Measurements from ENCODE around the gene SNAPC2.
A peak's percentile ranks its signal among the peaks of the same experiment; 100 is the strongest.

Gene SNAPC2

DNA sequence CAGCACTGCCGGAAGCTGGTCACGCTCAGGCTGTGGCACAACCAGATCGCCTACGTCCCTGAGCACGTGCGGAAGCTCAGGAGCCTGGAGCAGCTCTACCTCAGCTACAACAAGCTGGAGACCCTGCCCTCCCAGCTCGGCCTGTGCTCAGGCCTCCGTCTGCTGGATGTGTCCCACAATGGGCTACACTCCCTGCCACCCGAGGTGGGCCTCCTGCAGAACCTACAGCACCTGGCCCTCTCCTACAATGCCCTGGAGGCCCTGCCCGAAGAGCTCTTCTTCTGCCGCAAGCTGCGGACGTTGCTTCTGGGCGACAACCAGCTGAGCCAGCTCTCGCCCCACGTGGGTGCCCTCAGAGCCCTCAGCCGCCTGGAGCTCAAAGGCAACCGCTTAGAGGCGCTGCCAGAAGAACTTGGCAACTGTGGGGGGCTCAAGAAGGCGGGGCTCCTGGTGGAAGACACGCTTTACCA, 19.7 kb upstream of the SNAPC2 start:
- DNase-seq (ENCODE audit: insufficient read length, low spot score) (no peak), FAIRE-seq (no peak)
- no peak for TF ChIP-seq POLR2A (IDR thresholded peaks at IDR 0.05; ENCODE audit: low read depth, low read length)

DNA sequence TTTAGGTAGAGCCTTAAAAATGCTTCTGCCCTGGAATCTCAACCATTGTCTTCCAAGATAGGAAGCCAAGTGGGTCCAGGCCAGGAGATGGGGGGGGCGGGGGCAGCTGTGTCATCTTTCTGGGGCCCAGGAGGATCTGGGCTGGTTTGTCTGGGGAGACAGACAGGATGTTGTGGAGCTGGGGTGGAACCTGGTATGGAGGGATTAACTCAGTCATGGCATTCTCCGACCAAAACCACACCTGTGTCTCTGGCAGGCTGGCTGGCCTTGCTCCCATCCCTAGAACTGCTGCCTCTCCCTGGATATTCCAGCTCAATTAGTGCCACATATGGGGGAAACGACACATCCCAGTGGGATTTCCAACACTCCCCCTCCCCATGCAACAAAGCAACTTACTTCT, 19.2 kb upstream of the SNAPC2 start:
- FAIRE-seq (no peak), DNase-seq (ENCODE audit: insufficient read length, low spot score) (no peak)
- no peak for TF ChIP-seq POLR2A (IDR thresholded peaks at IDR 0.05; ENCODE audit: low read depth, low read length)

DNA sequence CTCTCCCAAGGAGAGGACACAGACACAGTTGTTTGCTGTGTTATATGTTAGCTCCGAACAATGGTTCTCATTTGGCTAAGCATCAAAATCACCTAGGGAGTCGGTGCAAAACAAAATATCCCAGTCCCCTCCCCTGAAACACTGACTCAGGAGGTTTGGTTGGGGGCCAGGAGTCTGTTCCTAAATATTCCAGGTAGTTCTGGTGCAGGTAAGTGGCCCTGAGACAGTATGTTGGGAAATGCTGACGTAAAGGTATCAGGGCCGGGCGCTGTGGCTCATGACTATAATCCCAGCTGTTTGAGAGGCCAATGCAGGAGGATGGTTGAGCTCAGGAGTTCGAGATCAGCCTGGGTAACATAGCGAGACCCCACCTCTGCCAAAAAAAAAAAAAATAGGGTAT, 18.8 kb upstream of the SNAPC2 start:
- DNase-seq (ENCODE audit: insufficient read length, low spot score) (no peak), FAIRE-seq (no peak)
- TF ChIP-seq POLR2A (IDR thresholded peaks at IDR 0.05; ENCODE audit: low read depth, low read length) = no peak

DNA sequence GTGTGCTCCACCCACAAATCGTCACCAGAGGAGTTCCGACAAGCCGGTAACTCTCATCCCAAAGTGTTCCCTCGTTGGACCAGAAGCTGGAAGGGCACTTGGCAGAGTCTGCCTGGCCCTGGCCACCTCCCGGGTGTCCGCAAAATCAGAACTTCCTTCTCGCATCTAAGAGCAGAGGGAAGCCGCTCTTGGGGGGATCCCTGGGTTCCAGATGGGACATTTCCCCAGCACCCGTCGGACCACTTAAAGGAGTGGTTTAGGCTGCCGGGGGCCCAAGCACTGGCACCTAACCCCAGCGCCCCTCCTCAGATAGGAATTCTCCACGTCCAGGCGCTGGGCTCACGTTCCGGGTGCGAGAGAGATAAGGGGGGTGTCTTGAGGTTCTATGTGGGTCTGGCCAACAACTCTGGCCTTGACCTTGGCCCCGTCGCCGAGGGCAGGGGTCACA, 17.3 kb upstream of the SNAPC2 start:
- FAIRE-seq = no peak
- TF ChIP-seq POLR2A (IDR thresholded peaks at IDR 0.05; ENCODE audit: low read depth, low read length) = no peak
- no peak for DNase-seq (ENCODE audit: insufficient read length, low spot score)

DNA sequence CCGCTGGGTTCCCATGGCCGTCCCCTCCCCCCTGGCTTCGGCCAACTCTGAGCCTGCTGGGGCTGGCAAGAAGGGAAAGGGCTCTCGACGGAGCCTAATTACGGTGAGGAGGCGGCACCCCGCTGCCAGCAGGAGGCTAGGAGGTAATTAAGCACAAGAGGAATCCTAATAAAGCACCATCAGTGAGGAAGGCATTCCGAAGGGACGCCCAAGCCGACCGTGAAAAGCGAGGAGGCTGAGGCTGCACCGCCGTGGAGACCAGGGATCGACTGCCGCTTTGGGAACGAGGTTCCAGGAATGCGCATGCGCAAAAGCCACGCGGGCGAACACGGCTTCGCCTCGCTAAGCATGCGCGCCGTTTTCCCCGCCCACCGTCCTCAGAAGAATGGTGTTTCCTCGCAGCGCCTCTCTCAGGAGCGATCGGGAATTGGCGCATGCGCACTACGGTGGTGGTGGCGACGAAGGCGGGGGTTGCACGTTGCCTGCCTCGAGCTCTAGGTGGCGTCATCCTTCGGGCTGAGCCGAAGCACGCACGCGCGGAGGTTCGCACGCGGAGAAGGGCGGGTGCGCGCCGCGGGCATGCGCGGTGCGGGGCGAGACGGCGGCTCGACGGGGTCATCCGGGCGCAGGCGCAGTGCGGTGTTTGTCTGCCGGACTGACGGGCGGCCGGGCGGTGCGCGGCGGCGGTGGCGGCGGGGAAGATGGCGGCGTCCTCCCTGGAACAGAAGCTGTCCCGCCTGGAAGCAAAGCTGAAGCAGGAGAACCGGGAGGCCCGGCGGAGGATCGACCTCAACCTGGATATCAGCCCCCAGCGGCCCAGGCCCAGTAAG, 16.7 kb upstream of the SNAPC2 start, which contains the start of gene MAP2K7:
MAP2K7 (plus strand) TSS at position 634 of the 830 bp plus-strand sequence; CDS start at position 702, 68 bp downstream.
- peak; percentile 92 for FAIRE-seq
- peak; percentile 97 for TF ChIP-seq POLR2A (IDR thresholded peaks at IDR 0.05; ENCODE audit: low read depth, low read length)

DNA sequence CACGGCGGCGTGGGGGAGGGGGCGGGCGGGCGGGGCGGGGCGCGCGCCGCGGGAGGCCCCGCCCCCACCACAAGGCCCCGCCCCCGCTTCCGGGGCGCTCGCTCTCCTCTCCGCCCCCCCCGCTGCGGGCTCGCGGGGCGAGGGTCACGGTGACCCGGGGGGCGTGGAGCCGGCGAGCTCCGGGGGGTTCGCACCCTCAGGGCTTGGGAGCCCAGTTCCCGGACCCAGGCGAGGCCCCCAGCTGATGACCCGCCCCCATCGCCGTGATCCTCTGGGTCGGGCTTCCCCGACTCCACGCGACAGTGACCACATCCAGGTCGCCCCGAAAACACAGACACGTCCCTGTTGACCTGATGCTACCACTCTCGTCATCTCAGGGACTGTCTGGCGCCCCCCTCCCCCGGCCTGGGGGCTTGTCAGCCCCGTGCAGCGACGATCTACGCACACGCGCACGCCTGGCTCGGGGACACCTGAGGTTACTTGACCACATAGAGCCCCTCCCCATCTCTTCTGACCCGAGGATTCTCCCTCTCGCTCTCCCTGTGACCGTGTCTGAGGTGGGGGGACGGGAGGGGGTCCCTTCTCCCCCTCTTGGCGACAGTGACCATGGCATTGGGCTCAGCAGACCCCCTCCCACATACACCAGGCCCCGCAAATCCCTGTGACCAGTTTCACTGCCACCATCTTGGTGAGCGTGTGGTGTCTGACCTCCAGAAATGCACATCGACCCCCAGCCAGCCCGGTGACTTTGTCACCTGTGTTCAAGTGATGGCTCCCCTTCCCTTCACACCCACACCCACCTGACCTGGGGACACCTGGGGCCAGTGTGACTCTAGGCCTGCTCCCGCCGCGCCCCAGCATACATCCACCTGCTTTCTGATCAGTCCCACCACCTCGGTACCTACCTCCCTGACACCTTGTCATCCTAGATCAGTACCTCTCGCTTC, 15.8 kb upstream of the SNAPC2 start:
- TF ChIP-seq POLR2A (IDR thresholded peaks at IDR 0.05; ENCODE audit: low read depth, low read length) = no peak
- no peak for DNase-seq (ENCODE audit: insufficient read length, low spot score)
- FAIRE-seq = no peak

More for the DNA sequence above, 16.7 kb upstream of the SNAPC2 start, which contains the start of gene MAP2K7:
- peak; percentile 96 for DNase-seq (ENCODE audit: insufficient read length, low spot score)

DNA sequence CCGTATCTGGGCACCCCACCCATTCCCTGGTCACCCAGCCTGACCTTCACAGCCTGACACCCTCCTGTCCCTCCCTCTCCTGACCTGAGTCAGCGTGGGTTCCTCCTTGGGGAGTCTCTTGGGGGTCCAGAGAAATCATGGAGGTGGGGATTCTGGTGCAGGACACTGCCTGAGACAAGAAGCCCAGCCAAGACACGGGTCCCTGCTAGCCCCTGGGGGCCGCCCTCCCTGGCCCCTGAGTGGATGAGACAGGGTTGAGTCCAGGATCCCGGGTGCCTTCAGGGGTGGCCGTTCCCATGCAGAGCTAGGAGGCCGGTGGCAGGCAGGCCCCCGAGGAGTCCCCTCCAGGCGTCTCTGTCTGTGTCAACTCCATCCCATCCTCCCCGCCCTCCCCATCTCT, 14.9 kb upstream of the SNAPC2 start:
- no peak for DNase-seq (ENCODE audit: insufficient read length, low spot score)
- no peak for FAIRE-seq
- TF ChIP-seq POLR2A (IDR thresholded peaks at IDR 0.05; ENCODE audit: low read depth, low read length) = no peak

DNA sequence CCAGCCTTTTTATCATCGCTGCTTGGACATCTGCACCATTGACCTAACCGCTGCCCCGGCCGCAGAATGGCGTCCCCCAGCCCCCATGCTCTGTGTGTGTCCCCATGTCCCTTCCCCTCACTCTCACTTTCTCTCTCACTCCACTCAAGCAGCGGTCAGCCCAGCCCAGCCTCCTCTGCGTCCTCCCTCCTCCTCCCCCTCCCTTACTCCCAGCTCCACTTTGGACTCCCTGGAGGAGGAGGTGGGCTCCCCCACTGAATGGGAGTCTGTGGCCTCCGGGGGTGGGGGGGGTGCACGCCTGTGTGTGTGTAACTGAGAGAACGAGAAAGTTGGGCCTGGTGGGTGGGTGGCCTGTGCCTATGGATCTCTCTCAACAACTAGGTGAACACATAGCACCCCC, 14.3 kb upstream of the SNAPC2 start:
- no peak for FAIRE-seq
- no peak for DNase-seq (ENCODE audit: insufficient read length, low spot score)
- TF ChIP-seq POLR2A (IDR thresholded peaks at IDR 0.05; ENCODE audit: low read depth, low read length) = no peak

DNA sequence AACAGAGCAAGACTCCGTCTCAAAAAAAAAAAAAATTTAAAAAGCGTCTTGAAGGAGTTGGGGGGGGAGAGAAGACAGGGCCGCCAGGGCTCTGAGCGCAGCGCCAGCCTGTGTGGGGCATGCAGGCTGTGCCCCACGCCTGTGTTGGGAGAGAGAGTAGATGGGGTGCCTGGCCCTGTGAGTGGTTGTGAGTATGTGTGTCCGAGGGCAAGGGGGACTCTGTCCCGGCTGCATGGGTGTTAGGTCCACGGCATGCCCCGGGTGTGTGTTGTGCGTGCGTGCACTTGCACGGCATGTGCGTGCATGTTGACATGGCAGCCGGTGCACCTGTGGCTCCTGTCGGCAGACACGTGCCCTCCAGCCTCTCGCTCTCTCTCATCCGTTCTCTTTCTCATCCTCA, 13.0 kb upstream of the SNAPC2 start:
- FAIRE-seq = no peak
- DNase-seq (ENCODE audit: insufficient read length, low spot score) = no peak
- TF ChIP-seq POLR2A (IDR thresholded peaks at IDR 0.05; ENCODE audit: low read depth, low read length) = no peak

DNA sequence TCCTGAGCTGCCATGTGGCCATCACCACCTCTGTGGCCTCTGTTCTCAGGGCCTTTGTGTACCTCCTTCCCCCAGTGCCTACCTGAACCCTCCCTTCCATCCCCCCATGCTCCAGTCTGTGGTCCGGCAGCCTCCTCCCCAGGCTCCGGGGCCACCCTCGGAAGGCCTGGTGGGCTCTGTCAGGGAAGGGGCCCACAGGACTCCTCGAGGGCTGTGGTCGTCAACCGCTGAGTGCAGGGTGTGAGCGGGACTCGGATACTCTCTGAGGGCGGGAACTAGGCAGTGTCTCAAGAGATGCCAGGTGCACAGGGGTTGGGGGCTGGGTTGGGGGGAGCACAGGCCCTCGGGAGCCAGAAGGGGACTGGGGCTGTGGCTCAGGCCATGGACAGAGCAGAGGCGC, 12.6 kb upstream of the SNAPC2 start:
- no peak for FAIRE-seq
- DNase-seq (ENCODE audit: insufficient read length, low spot score) = no peak
- no peak for TF ChIP-seq POLR2A (IDR thresholded peaks at IDR 0.05; ENCODE audit: low read depth, low read length)

DNA sequence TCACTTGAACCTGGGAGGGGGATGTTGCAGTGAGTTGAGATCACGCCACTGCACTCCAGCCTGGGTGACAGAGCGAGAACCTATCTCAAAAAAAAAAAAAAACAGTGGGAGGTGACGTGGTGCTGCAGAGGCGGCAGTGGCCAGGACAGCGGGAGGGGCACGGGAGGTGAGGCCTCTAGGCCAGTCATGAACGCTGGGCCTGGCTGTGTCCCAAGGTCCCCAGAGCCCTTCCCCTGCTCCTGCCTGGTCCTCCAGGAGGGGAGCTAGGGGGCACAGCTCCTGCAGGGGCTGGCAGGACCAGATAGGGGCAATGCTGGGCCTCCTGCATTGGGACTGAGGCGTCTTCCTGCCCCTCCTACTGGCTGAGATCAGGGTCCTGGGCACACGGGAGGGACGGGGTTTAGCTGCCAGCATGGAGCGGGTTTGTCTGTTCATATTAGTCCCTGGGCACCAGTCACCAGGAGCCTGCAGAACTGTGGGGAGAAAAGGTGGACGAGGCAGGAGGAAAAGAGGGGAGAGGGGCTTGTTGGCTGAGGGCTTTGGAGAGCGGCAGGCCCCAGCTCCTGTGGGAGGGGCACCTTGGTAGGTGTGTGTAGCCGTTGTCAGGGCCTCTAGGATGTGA, 11.9 kb upstream of the SNAPC2 start:
- no peak for DNase-seq (ENCODE audit: insufficient read length, low spot score)
- FAIRE-seq = no peak
- no peak for TF ChIP-seq POLR2A (IDR thresholded peaks at IDR 0.05; ENCODE audit: low read depth, low read length)

DNA sequence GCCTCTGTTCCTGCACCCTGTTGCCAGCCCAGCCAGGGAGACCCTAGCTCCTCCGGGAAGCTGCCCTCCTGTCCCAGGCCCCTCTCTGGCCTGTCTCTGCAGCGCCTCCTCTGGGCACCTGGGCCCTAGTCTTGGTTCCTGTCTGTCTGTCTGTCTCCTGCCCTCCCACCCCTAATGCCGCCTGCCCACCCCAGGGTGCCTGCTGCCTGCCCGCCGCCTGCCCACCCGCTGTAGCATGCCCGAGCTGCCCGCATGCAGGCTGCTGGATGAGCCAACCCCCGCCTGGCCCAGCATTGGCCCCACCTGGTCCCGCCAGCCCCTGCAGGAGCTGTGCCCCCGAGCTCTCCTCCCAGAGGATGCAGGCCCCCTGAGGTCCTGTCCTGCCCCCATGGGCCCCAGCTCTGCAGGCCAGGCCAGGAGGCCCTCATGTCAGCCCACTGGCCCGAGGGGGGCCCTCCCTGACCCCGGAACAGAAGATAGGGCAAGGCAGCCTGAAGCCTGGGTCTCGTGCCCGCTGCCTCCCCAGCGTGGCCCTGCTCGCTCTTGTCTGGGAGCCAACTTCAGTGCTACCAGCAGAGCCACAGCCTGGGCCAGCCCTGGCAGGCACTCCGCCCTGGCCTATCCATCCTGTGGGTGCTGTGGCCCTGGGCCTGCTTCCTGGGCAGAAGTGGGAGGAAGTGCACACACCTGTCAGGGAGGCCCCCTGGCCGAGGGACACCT, 11.2 kb upstream of the SNAPC2 start:
- FAIRE-seq = no peak
- no peak for DNase-seq (ENCODE audit: insufficient read length, low spot score)
- TF ChIP-seq POLR2A (IDR thresholded peaks at IDR 0.05; ENCODE audit: low read depth, low read length) = no peak

DNA sequence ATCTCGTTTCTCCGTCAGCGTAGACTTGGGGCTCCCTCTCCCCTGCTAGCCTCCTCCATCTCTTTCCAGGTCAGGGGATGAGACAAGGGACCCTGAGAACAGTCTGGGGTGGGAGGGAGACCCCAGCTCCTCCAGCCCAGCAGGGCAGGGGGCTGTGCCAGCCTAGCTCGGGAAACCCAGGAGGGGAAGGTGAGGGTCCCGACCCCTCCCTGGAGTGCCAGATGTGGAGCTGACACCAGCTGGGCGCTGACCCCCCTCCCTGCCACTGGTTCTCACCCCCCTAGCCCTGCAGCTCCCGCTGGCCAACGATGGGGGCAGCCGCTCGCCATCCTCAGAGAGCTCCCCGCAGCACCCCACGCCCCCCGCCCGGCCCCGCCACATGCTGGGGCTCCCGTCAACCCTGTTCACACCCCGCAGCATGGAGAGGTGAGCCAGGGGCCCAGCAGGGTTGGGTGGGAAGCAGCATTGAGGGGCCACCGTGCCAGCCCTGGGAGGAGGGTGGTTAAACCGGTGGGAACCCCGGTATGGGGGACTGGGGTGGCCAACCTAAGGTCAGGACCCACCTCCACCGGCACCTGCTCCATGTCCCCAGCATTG, 10.6 kb upstream of the SNAPC2 start:
- TF ChIP-seq POLR2A (IDR thresholded peaks at IDR 0.05; ENCODE audit: low read depth, low read length) = no peak
- DNase-seq (ENCODE audit: insufficient read length, low spot score) (no peak), FAIRE-seq (no peak)

Data from H54 (cell line).